ENCODE data around the gene FURIN.
"Not testable (repeated sequence)": the region's sequence is repeated elsewhere in the genome, so short reads cannot be mapped to it uniquely, and the experiment has no call there.

DNA sequence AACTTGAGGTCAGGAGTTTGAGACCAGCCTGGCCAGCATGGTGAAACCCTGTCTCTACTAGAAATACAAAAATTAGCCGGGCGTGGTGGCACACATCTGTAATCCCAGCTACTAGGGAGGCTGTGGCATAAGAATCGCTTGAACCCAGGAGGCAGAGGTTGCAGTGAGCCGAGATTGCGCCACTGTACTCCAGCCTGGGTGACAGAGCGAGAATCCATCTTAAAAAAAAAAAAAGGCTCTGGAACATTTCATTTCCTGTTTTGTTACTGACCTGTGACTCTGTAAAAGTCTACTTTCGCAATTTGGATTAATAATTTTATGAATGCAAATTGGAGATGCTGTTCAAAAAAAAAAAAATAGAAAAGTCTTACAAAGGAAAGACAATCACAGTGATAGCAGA lies 59.7 kb downstream of the FURIN start:
- TF ChIP-seq CTCF, EZH2 (IDR thresholded peaks at IDR 0.05): not testable (repeated sequence)
